ENCODE results near the gene MARK3.

Gene MARK3

GRCh38 chr14:103445806-103446205, 60.6 kb downstream of the MARK3 start:
- H3K4me3 ChIP-seq (ENCODE audit: low read length), result no peak overlapping the region
- TF ChIP-seq, protein P1, sequence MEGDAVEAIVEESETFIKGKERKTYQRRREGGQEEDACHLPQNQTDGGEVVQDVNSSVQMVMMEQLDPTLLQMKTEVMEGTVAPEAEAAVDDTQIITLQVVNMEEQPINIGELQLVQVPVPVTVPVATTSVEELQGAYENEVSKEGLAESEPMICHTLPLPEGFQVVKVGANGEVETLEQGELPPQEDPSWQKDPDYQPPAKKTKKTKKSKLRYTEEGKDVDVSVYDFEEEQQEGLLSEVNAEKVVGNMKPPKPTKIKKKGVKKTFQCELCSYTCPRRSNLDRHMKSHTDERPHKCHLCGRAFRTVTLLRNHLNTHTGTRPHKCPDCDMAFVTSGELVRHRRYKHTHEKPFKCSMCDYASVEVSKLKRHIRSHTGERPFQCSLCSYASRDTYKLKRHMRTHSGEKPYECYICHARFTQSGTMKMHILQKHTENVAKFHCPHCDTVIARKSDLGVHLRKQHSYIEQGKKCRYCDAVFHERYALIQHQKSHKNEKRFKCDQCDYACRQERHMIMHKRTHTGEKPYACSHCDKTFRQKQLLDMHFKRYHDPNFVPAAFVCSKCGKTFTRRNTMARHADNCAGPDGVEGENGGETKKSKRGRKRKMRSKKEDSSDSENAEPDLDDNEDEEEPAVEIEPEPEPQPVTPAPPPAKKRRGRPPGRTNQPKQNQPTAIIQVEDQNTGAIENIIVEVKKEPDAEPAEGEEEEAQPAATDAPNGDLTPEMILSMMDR (IDR thresholded peaks at IDR 0.05; ENCODE audit: insufficient read depth, low read depth, low read length, missing control alignments), result no peak
- no peak for DNase-seq (ENCODE audit: low read depth)

DNA sequence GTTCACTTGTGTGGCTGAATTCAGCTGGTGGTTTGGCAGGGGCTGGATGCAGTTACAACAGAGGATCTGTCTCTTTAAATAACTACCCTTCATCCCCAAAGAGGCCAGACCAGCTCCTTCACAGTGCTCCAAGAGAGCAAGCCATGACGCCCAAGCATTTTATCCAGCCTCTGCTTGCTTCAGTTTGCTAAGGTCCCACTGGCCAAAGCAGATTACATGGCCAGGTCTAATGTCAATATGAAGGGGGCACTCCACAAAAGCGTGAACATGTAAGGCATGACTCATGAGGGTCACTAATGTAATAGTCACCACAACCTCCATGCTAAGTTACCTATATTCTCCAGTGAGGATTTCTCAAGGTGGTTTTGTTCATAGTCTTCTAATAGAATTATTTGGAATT, 62.9 kb downstream of the MARK3 start:
- peak; percentile 51 for DNase-seq (ENCODE audit: low read depth)
- H3K4me3 ChIP-seq (ENCODE audit: low read length), result no peak overlapping the region
- TF ChIP-seq, protein P1 (IDR thresholded peaks at IDR 0.05; ENCODE audit: insufficient read depth, low read depth, low read length, missing control alignments), result no peak

DNA sequence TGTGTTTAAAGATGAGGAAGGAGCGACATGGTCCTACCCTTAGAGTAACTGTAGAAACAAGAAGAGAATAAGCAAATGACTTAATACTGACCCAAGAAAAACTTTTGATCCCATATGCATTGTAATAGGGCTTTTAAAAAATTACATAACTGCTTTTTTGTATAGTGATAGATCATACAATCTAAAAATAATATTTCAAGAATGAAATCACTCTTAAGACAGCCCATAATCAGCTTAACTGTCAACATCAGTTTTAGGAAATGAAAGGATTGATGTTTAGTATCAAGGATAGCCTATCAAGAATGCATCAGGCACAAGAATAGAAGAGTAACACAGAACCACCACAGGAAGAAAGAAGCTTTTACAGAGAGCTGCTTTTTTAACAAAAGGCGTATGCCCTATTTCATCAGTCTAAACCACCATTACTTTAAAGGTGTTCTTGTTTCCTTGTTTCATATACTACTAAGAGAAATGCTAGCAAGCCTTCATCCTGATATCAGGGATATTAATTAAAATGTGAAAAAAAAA, 64.5 kb downstream of the MARK3 start:
- TF ChIP-seq, protein P1 (IDR thresholded peaks at IDR 0.05; ENCODE audit: insufficient read depth, low read depth, low read length, missing control alignments), result no peak
- H3K4me3 ChIP-seq (ENCODE audit: low read length), result no peak overlapping the region
- no peak for DNase-seq (ENCODE audit: low read depth)

DNA sequence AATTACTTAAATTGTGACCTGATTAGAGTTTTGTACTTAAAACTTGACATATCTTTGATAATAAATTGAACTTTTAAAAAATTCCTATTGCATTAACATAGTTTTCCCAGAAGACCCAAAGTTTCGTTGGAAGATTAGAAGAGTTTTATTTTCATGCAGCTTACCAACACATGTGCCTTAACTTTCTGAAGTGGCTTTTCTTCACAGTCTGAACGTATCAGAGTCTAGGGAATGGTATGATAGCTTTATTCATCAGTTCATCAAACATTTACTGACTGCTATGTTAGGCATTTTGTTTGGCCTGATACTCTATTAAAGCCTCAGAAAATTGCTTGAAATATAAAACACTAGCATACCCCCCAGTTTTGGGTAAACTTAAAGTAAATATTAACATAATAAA, 65.2 kb downstream of the MARK3 start:
- TF ChIP-seq, protein P1 (IDR thresholded peaks at IDR 0.05; ENCODE audit: insufficient read depth, low read depth, low read length, missing control alignments), result no peak
- no peak for DNase-seq (ENCODE audit: low read depth)
- H3K4me3 ChIP-seq (ENCODE audit: low read length), result no peak overlapping the region

- no peak for DNase-seq (ENCODE audit: low read depth)
- no peak overlapping the region for H3K4me3 ChIP-seq (ENCODE audit: low read length)
- TF ChIP-seq, protein P1 (IDR thresholded peaks at IDR 0.05; ENCODE audit: insufficient read depth, low read depth, low read length, missing control alignments), result no peak
Observed at GRCh38 chr14:103451401-103451800, 66.2 kb downstream of the MARK3 start.

DNA sequence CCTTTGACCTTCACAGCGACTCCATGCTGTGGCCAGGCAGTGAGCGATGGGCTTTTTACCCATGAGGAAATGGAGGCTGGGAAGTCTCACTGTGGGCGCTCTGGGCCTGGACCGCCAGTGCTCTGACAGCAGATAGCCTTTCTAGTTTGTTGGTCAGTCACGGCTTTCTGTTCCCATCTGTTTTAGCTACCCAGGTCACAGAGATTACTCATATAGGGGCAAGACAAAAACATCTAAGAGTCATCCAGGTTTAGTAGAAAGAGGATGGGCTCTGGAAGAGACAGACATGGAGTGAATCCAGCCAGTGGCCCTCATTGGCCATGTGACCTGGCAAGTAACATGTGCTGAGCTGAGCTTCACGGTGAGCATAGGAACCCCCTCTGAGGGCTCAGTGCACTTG, 68.6 kb downstream of the MARK3 start:
- no peak overlapping the region for H3K4me3 ChIP-seq (ENCODE audit: low read length)
- DNase-seq (ENCODE audit: low read depth), result no peak
- TF ChIP-seq, protein P1 (IDR thresholded peaks at IDR 0.05; ENCODE audit: insufficient read depth, low read depth, low read length, missing control alignments), result no peak

GRCh38 chr14:103456167-103456835, 71.1 kb downstream of the MARK3 start:
- no peak overlapping the region for H3K4me3 ChIP-seq (ENCODE audit: low read length)
- TF ChIP-seq, protein P1 (IDR thresholded peaks at IDR 0.05; ENCODE audit: insufficient read depth, low read depth, low read length, missing control alignments), result no peak
- peak; percentile 33 for DNase-seq (ENCODE audit: low read depth)

Measured in epithelial cell of esophagus (primary cell).